AG08395 (cell line): ENCODE measurements around the gene MLXIP.

Experiments
- DNase-seq: peaks from one replicate; pipeline ENCODE4 v3.0.0; 2012; ENCODE audit warnings: mixed read lengths, low spot score

Gene MLXIP

GRCh38 chr12:122185494-122186082 lies 107.0 kb downstream of the MLXIP start:
- no peak for DNase-seq

DNA sequence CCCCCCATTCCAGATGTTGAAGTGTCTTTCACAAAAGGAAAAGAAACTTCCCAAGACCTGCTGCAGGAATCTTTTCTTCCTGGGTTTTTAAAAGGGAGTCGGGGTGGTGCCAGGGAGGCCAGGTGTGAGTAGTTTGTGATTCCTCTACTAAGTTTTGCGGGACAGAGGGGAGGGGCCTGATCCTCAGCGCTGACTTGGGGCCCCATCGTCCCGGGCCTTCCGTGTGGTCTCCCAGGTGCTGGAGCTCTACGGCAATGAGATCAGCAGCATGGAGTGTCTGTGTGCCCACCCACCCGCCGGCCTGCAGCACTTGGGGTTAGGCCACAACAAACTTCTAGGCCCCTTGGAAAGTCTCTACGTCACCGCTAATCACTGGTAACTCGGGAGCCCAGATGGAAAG lies 108.9 kb downstream of the MLXIP start:
- DNase-seq, result no peak

GRCh38 chr12:122189626-122190475 lies 111.3 kb downstream of the MLXIP start:
- DNase-seq, result no peak

DNA sequence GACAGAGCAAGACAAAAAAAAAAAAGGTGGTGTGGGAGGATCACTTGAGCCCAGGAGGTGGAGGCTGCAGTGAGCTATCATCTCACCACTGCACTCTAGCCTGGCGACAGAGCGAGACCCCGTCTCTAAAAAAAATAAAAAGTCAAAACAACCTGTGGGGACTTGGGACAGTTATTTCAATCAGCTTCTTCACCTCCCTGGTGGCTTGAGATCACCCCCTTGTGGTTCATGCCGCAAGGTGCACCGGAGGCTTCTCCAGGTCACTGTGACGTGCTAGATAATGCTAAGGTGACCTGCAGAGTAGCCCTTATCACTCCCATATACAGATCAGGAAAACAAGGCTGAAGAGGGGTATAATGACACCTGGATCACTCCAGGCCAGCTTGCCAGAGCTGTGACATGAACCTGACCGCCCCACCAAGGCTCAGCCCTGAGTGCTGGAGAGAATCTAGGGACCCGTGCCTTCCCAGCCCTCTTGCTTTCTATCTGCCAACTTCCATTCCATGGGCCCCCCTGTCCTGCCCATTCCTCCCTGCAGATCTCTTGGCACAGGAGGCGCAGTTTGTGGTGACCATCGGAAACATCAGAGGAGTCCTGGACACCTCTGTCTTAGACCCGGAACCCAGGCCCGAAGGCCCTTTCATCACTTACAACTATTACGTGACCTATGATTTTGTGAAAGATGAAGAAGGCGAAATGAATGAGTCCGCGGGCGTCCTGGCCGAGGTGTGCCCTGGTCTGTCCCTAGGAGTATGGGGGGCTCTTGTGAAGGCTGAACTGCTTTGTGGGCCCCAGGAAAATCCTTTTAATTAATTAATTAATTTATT lies 112.5 kb downstream of the MLXIP start:
- peak; percentile 78 for DNase-seq

DNA sequence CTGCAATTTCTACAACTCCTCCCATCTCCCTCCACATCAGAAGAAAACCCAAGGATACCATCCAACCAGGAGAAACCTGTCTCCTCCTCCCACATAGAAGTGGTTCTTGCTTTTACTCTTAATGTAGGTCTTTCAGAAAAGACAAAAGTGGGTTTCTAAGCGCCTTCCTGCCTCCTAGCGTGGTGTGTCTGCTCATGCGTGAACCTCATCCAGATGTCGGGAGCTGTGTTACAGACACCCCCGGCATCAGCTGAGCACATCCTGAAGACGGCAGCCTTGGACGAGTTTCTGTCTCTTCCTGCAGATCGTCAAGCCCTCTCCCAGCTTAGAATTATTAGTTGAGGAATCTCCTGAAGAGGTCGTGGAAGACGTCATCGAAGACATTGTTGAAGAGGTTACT lies 113.9 kb downstream of the MLXIP start:
- DNase-seq, result no peak

GRCh38 chr12:122194804-122195203 lies 116.2 kb downstream of the MLXIP start:
- no peak for DNase-seq

DNA sequence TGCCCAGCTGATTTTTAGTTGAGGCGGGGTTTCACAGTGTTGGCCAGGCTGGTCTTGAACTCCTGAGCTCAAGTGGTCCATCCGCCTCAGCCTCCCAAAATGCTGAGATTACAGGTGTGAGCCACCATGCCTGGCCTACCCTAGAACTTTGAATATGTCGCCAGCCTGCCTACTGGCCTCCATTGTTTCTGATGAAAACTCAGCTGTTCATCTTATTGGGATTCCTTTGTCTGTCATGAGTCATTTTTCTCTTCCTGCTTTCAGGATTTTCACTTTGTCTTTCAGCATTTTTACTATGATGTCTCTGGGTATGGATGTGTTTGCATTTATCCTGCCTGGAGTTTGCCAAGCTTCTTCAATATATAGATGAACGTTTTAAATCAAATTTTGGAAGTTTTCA lies 116.8 kb downstream of the MLXIP start:
- no peak for DNase-seq
